Stimulated activated CD8-positive, alpha-beta memory T cell treated with anti-CD3 and anti-CD28 coated beads, Interleukin-4, amount 100 ng/mL, for 24 hours (primary cell): ENCODE measurements around the gene KCNE5.
"Not testable (repeated sequence)": the region's sequence is repeated elsewhere in the genome, so short reads cannot be mapped to it uniquely, and the experiment has no call there.

Experiments used
- DNase-seq: peaks from one replicate; pipeline ENCODE4 v3.0.0-alpha.2; 2020; ENCODE audit warnings: low read depth

Gene KCNE5, protein sequence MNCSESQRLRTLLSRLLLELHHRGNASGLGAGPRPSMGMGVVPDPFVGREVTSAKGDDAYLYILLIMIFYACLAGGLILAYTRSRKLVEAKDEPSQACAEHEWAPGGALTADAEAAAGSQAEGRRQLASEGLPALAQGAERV

DNA sequence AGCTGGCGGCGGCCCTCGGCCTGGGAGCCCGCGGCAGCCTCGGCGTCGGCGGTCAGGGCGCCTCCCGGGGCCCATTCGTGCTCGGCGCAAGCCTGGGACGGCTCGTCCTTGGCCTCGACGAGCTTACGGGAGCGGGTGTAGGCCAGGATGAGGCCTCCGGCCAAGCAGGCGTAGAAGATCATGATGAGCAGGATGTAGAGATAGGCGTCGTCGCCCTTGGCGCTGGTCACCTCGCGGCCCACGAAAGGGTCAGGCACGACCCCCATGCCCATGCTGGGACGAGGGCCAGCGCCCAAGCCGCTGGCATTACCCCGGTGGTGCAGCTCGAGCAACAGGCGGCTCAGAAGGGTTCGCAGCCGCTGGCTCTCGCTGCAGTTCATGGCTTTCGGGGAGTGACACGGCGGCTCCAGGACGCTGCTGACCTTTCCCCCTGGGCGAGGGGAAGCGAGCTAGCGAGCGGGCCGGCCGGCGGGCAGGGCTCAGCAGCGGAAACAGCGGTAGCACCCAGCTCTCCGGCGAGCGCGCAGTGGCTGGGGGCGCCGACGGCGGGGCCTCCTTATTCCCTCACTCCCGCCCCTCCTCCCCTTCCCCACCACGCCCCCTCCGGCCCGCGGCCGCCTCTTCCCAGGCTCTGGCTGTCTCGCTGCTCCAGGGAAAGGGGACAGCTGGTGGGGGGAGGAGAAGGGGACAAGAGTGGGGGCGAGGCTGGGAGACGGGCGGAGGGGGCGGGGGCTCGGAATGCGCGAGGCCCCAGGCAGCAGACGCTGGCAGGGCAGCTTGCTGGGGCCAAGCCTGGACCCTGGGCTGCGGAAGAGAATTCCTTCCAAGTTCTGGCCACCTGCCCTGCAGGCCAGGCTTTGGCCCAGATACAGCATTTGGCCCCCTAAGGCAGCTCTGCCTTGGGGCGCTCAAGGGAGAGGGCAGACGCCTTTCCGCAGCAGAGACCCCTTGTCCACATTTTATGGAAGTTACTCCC, at the start of gene KCNE5:
TSS of gene KCNE5 (minus strand) at position 532 of the 976 bp plus-strand sequence. CDS start at position 380, 152 bp downstream.
- no peak for DNase-seq

DNA sequence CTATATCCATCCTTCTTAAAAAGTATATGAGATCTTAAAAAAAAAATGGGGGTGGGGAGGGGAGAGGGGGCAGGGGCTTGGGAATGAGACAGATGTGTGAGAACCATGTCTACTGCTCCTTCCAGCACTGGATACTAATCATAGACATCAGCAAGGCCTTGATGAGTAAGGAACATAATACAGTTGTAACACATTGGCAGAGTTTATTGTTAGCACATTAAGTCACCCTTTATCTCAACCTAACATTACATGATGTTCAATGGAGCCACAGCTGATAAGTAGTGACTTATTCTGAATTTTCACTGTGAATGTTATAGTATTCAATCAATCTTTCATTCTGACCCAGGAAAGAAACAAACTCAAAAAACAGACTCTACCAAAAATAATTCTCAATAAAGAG, 47.3 kb upstream of the KCNE5 start:
- DNase-seq = no peak

DNA sequence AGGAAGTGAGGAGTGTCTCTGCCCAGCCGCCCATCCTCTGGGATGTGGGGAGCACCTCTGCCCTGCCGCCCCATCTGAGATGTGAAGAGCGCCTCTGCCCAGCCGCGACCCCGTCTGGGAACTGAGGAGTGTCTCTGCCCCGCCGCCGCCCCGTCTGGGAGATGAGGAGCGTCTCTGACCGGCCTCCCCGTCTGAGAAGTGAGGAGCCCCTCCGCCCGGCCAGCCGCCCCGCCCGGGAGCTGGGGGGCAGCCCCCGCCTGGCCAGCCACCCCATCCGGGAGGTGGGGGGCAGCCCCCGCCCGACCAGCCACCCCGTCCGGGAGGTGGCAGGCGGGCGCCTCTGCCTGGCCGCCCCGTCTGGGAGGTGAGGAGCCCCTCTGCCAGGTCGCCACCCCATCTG, 46.2 kb upstream of the KCNE5 start:
- not testable (repeated sequence) for DNase-seq

DNA sequence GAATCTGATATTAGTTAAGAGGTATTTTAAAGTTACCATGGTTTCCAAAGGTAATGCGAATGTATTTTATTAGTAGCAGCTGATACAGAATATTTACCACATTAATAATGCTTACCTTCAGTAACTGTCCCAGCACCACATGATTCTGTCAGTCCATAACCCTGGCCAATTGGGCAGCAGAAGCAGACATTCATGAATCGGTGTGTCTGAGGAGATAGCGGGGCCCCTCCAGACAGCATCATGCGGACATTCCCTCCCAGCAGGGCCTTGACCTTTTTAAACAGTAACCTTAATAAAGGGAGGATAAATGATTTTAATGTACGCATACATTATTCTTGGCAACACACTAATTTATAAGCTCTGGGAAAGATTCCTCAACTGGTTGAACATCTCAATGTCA, 43.0 kb upstream of the KCNE5 start:
- DNase-seq = no peak

DNA sequence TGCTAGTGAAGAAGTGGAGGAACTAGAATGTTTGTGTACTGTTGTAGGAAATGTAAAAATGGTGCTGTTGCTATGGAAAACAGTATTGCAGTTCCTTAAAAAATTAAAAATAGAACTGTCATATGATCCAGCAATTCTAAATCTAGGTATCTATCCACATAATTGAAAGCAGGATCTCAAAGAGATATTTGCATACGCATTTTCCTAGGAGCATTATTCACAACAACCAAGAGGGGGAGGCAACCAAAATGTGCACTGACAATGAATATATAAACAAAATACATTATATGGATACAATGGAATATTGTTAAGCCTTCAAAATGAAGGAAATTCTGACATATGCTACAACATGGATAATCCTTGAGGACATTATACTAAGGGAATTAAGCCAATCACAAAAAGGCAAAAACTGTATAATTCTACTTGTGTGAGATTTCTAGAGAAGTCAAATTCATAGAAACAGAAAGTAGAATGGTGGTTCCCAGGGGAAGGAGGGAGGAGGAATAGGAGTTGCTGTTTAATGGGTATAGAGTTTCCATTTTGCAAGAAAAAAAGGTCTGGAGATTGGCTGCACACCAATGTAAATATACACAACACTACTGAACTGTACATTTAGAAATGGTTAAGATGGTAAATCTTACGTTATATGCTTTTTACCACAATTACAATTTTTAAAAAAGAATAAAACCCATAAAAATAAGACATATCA, 35.6 kb upstream of the KCNE5 start:
- DNase-seq = no peak

DNA sequence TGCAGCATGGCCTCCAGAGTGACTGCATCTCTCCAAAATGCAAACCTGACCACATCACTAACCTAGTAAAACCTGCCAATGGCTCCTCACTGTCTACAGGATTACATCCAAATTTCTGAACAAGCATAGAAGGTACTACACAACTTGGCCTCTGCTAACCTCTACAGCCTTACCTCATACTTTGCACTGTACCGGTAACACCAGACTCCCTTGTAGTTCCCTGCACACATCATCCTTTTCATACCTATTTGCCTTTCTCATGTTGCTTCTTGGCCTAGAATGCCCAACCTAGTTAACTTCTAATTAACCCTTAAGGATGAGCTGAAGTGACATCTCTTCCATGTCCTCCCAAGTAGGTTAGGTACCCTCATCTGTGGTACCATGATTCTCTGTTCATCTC, 33.4 kb upstream of the KCNE5 start:
- DNase-seq = no peak

DNA sequence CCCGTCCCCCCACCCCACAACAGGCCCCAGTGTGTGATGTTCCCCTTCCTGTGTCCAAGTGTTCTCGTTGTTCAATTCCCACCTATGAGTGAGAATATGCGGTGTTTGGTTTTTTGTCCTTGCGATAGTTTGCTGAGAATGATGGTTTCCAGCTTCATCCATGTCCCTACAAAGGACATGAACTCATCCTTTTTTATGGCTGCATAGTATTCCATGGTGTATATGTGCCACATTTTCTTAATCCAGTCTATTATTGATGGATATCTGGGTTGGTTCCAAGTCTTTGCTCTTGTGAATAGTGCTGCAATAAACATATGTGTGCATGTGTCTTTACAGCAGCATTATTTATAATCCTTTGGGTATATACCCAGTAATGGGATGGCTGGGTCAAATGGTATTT, 32.4 kb upstream of the KCNE5 start:
- not testable (repeated sequence) for DNase-seq

DNA sequence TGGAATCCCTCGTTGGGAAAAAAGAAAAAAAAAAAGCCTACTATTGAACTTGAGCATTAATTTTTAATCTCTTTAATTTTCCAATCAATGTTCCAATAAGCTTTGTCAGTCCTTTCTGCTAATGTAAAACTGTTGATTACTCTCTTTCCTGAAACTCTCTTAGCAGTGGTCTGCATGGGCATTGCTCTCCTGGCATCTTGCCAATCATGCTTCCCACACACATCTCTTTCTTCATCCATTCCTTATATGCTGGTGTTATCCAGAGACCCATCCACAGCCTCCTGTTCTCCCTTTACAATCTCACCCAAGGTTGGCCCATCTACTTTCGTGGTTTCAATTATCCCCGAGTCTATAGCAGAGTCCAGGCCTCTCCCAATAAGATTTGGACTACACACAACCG, 31.8 kb upstream of the KCNE5 start:
- DNase-seq = no peak

DNA sequence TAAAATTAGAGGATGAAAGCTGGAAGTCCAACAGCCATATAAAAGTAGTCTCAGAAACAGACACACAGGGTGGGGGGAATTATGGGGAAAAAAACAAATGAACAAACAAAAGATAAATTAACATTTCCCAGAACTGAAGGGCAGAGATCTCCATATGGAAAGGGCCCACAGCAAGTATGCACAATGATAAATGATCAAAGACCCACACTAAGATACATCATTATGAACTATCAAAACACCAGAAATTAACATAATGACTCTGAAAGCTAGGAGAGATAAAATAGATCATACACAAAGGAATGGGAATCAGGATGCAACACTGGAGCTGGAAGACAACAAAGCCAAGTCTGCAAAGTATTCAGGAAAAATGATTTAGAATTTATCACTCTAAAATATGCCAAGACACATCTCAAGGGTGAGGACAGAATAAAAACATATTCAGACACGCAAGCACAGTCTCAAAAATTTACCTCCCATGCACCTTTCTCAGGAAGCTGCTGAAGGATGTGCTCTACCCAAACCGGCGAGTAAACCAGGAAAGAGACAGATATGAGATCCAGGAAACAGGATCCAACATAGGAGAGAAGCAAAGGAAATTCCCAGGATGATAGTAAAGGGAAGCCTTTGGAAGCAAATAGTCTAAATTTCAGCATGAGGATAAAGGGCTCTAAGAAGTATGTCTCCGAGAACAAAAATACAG, 30.7 kb upstream of the KCNE5 start:
- no peak for DNase-seq

DNA sequence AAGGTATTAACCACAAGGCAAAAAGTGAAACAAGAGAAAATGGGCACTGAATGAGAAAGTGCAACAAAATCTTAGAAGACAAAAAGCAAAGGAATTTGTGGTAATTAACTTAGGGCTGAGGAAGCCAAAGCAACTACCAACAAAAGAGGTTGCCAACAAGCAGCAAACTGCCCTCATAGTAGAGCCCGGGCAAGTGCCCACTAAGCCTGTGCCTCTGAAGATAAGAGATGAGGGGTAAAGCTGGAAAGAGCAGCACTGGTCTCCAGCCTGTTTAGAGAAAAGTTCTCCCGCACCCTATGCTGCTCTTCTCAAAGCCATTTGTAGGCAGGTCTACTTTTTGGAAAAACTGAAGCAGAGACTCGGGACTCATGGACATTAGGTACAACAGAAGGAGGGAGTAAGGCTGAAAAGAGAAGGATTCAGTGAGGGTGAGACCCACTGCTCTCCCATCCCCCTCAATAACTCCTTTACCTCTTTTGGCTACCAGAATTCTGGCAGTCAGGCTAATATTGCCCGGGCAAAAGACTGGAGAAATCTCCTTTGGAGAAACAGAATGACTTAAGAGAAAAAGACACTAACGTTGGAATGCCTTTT, 29.6 kb upstream of the KCNE5 start:
- no peak for DNase-seq

DNA sequence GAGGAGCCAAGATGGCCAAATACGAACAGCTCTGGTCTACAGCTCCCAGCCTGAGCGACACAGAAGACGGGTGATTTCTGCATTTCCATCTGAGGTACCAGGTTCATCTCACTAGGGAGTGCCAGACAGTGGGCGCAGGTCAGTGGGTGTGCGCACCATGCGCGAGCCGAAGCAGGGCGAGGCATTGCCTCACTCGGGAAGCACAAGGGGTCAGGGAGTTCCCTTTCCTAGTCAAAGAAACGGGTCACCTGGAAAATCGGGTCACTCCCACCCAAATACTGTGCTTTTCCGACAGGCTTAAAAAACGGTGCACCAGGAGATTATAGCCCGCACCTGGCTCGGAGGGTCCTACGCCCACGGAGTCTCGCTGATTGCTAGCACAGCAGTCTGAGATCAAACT, 19.7 kb upstream of the KCNE5 start:
- not testable (repeated sequence) for DNase-seq

DNA sequence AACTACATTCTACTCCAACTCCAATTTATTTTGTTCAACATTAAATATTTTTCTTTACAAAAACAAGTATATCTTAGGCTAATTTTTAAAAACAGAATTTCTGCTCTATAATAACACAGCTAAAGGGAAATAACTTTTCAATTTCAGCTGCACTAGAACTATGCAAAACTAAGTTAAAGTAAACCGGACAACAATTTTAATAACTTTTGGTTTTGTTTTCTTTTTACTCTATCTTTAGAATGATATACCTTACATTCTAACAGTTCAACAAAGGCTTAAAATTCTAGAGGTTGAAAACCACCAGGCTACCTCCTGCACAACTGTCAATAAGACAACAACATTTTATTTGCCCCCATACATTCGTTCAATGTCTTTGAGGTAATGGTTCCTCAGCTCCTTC, 18.7 kb upstream of the KCNE5 start:
- no peak for DNase-seq

DNA sequence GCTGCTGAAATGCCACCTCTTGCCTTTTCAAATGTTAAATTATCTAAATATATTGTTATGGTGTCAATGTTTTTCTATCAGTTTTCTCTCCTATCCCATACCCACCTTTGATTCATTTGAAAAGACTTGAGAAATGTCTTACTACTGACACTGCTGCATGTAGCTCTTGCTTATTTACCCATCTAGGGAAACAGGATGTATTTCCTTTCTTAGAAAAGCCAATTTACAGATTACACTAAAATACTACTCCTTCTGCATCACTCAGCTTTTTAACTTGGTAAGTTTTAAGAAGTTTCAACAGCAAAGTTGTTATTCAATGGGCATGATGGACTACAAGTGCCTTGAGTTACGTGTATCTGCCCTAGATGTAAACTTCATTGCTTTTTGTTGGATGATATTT, 13.2 kb upstream of the KCNE5 start:
- no peak for DNase-seq

DNA sequence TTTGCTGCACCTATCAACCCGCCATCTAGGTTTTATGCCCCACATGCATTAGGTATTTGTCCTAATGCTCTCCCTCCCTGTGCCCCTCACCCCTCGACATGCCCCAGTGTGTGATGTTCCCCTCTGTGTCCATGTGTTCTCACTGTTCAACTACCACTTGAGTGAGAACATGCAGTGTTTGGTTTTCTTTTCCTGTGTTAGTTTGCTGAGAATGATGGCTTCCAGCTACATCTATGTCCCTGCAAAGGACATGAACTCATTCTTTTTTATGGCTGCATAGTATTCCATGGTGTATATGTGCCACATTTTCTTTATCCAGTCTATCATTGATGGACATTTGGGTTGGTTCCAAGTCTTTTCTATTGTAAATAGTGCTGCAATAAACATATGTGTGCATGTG, 12.5 kb upstream of the KCNE5 start:
- DNase-seq = not testable (repeated sequence)

DNA sequence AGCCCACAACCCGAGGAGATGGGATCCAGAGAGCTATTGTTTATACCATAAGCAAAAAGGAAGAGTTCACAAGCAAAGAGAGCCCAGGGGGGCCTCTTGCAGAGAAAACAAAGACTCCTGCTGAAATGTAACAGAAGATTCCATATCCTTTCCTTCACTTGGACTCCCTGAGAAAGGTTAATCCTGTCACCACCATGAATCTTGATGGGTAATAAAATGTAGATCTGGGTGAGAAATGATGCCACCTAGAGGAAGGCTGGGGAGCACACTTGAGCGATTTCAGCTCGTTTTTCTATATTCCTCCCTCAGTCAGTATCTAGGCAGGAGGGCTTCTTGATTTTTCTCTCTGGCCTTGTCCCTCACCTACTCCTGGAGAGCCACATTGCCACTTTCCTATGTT, 10.2 kb upstream of the KCNE5 start:
- no peak for DNase-seq

DNA sequence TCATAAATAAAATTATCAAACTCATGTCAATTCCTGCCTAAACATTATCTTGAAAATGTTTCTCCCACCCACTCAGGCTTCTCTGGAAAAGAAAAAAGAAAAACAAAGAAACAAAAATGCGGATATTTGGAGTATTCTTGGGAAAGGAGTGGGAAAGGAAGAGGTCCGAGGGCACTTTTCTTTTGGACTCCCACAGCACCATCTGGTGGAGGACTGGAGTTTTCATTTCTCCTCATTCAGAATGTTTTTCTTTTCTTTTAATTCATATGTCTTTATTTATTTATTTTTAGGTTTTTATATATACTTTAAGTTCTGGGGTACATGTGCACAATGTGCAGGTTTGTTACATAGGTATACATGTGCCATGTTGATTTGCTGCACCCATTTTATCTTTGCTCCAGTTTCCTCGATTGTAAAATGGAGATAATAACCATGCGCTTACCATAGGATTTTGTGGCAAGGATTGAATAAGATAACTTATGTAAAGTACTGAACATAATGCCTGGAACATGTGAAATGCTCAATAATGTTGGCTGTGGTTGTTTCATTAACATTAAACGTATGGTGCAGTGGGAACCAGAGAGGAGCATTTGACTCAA, 8.0 kb upstream of the KCNE5 start:
- no peak for DNase-seq

DNA sequence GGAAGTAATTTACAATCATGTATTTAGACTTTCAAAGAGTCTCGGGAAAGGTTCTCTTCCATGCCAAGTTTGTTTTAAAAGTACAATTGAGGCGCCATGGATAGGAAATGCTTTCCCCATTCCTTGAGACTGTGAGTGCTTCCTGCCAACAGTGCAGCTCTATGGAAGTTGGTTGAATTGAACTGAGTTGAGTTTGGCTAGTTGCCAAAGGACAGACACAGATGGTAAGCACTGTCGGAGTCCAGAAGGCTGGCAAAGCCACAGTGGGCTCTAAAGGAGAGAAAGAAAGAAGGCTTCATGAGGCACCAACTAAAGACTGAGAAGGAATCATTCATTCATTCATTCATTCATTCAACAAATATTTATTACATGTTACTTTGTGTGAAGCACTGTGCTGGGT, 4.3 kb upstream of the KCNE5 start:
- no peak for DNase-seq

DNA sequence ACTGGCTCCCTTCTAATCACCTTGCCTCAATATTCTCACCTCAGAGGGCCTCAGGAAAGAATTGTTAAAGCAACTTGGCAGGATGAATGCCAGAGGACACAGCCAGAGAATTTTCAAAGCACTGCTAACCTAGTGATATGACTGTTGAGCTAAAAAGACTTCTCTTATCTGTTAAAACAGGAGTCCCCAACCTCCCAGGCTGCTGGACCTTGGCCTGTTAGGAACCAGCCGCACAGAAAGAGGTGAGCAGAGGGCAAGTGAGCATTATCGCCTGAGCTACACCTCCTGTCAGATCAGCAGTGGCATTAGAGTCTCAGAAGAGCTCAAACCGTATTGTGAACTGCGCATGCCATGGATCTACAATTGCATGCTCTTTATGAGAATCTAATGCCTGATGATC, 1.7 kb upstream of the KCNE5 start:
- DNase-seq = no peak

DNA sequence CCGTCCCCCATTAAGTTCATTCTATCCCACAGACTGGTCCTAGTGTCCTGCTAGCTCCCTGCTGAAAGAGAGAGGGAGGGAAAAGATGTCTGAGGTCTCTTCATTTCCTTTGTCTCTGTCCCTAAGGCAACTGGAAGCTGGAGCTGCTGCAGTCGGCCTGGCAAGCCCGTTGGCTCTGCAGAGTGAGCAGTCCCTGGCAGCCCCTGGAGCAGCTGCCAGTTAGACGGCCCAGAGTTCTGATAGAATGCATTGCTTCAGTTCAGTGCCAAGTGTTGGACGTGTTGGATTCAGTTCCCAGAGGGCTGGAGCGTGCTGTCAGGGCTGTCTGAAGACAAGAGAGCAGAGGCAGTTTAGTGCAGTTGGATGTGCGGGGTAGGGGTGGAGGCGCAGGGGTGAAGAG, 975 bp downstream of the KCNE5 start:
- no peak for DNase-seq

DNA sequence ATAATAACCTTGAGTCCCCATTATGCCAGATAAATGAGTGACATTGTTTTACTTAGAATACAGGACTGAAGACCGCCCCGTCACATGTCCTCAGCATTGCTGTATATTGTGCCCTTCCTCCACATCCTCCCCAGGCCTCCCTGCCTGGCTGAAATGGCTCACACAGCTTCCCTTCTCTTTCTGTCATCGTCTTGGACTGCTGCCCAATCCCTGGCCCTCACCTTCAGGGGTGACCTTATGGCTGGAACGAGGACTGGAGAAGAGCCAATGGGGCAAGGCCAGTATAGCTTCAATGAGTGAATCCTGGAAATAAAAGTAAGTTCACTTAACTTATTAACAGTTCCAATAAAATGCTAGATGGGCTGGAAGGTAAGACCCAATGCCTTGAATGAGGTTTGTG, 2.7 kb downstream of the KCNE5 start:
- no peak for DNase-seq

DNA sequence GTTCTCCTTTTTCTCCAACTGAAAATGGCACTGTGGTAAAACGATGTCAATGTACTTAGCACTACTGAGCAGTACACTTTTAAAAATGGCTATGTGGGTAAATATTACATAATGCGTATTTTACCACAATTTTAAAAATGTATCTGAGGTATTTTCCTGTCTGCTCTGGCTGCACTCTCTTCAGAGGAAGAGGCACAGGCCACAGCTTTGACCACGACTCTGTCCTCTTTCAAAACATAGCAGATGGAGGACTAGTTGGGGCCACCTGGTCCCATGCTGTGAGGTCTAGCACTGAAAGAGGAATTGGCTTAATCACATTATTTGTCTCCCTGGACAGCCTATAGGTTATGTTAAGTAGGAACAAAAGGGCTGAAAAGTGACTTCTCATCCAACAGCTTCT, 5.2 kb downstream of the KCNE5 start:
- DNase-seq = no peak

DNA sequence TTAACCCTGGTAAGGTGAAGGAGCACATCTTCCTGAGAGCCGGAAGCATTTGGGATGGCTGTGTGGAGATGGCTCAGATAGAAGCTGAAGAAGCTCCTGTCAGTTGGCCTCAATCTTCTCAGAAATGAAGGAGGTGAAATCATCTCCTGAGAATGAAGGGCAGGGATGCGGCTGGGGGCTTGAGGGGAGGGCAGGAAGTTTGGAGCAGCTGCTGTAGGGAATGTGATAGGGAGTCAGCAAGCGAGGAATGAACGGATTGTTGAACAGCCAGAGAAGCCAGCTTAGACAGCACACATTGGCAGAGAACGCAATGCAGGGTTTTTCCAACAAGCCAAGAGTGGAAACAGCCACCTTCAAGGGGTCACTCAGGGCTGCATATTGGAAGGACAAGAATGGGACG, 10.0 kb downstream of the KCNE5 start:
- no peak for DNase-seq
